Mucosa of gallbladder (tissue), 1 donor: Measurements from ENCODE around the gene BRCA1. TPM values are rescaled to one million over a fixed set of nuclear protein-coding genes. Genes with fewer than 3 reads are reported as not detected.
A peak's percentile ranks its signal among the peaks of the same experiment; 100 is the strongest.

Experiments
- DNase-seq: peaks from one replicate; pipeline ENCODE4 v3.0.0-alpha.2; 2020; ENCODE audit warnings: low spot score
- total RNA-seq: library from RNA; stranded (reverse); gene quantifications from one replicate; pipeline ENCODE4 v1.2.1, GENCODE V29; 2021
- donor health status: DM: no; HTN: no; CAD: no.

The BRCA1 gene
- total RNA-seq, 1 donor from 2014 or later: 5.8 TPM

- DNase-seq: no peak
Measured at GRCh38 chr17:43025766-43026537, 99.2 kb downstream of the BRCA1 start.

GRCh38 chr17:43025290-43025657, 99.9 kb downstream of the BRCA1 start:
- DNase-seq: no peak

GRCh38 chr17:43024407-43025289, 100.5 kb downstream of the BRCA1 start, which contains the start of gene RND2:
Gene RND2 (plus strand): TSS chr17:43025231. CDS start chr17:43025348, 117 bp downstream.
- peak; percentile 86 for DNase-seq

- peak; percentile 77 for DNase-seq
Measured at GRCh38 chr17:43021741-43022512, 103.2 kb downstream of the BRCA1 start, which contains the start of gene VAT1. Gene VAT1 (minus strand): TSS chr17:43022385. CDS start chr17:43022322, 63 bp downstream.

- peak; percentile 62 for DNase-seq
Measured at GRCh38 chr17:43020789-43021740, 104.1 kb downstream of the BRCA1 start.

- DNase-seq: no peak
Measured at GRCh38 chr17:43020030-43020621, 105.0 kb downstream of the BRCA1 start.

- no peak for DNase-seq
Measured at GRCh38 chr17:43019418-43019817, 105.7 kb downstream of the BRCA1 start.

- DNase-seq: no peak
Measured at GRCh38 chr17:43018932-43019331, 106.2 kb downstream of the BRCA1 start.

- no peak for DNase-seq
Measured at GRCh38 chr17:43018008-43018853, 106.9 kb downstream of the BRCA1 start.

- DNase-seq: no peak
Measured at GRCh38 chr17:43016216-43016615, 108.9 kb downstream of the BRCA1 start.

GRCh38 chr17:43015579-43015978, 109.6 kb downstream of the BRCA1 start:
- DNase-seq: no peak

- DNase-seq: no peak
Measured at GRCh38 chr17:43014649-43015542, 110.3 kb downstream of the BRCA1 start.

GRCh38 chr17:43014020-43014648, 111.0 kb downstream of the BRCA1 start:
- DNase-seq: no peak

GRCh38 chr17:43013296-43013695, 111.9 kb downstream of the BRCA1 start:
- DNase-seq: no peak

- no peak for DNase-seq
Measured at GRCh38 chr17:43011728-43012472, 113.3 kb downstream of the BRCA1 start.

- DNase-seq: peak; percentile 77
Measured at GRCh38 chr17:43010667-43011308, 114.4 kb downstream of the BRCA1 start.
